NCI-H460 (cell line): ENCODE results near the gene CMTM6. TPM values are rescaled to one million over a fixed set of nuclear protein-coding genes. Genes with fewer than 3 reads are reported as not detected.
"Not testable (repeated sequence)": the region's sequence is repeated elsewhere in the genome, so short reads cannot be mapped to it uniquely, and the experiment has no call there.

Source experiments
- DNase-seq: peaks from one replicate; pipeline ENCODE4 v3.0.0-alpha.2; 2016; ENCODE audit warnings: low read depth; ENCODE audit errors: extremely low read depth
- total RNA-seq: library from RNA; depleted of rRNA; stranded (reverse); fragments of >200 nt; shearing (Covaris generic); gene quantifications from 2 replicates; pipeline ENCODE4 v1.2.3, GENCODE V29; 2014

The CMTM6 gene
- total RNA-seq, 1 experiment from 2014 or later = 34.6 TPM

- no peak for DNase-seq
Observed at GRCh38 chr3:32450426-32450825, 52.2 kb downstream of the CMTM6 start.

- DNase-seq = no peak
Observed at GRCh38 chr3:32449691-32450090, 53.0 kb downstream of the CMTM6 start.

DNA sequence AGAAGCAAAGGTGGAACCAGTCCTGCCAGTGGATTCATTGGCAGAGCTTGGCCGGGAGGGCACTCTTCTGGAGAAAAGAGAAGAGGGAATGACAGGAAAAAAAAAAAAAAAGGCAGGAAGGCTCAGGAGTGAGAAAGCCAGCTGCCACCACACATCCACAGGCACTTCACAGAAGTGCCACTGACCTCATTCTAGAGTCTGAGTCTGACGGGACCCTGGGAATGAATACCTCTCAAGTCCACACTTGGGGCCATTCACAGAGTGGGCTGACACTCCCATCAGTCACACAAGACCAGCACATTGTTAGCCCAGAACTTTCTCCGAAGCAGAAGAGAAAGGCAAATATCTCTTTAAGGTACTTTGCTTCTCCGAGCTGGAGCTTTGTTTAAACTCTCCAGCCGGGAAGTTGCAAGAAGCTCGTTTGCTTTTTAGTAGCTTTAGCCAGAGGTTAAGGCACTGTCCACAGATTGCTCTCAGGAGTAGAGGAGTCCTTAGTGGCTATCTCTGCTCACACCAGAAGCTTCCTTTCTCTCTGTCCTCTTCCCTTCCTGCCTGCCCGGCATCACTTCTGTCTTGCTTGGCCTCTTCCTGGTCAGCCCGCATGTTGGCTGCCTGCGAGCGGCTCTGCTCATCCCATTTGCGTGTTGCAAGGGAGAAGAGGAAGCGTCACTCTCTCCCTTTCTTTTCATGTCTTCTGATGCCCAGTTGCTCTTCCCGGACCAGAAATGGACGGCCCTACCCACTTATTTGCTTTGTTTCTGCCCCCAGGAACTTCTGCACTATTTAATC, 53.8 kb downstream of the CMTM6 start:
- no peak for DNase-seq

DNA sequence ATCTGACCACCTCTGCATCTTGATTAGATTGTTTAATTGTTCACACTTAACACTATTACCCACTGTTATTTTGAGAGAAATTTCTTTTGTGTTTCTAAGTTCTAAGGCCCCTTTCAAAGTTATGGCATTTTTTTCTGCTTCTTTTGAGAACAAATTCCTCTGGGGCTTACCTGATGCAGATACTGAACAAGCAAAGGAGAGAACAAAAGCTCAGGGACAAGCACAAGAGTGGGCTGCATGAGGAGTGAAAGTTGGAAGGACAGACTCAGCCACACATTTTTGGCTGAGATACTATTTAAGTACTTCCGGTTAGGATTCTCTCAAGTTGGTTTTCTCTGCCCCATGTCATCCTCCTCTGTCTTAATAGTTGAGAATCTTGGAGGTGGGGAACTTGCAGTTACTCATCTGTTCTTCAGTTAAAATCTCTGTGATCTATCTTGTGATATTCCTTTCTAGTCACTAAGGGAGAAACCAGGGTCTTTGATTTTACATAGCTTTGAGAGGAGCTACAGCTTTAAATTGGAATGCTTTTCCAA, 54.7 kb downstream of the CMTM6 start:
- no peak for DNase-seq

DNA sequence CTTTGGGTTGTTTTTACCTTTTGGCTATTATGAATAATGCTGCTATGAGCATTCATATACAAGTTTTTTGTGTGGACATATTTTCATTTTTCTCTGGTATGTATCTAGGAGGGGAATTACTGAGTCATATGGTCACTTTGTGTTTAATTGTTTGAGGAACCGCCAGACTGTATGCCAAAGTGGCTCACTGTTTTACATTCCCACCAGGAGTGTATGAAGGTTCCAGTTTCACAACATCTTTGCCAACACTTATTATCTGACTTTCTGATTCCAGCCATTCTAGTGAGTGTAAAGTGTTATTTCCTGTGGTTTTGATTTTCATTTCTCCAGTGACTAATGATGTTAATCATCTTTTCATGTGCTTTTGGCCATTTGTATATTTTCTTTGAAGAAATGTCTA, 59.2 kb downstream of the CMTM6 start:
- DNase-seq = no peak

- DNase-seq = no peak
Observed at GRCh38 chr3:32442766-32443165, 59.9 kb downstream of the CMTM6 start.

DNA sequence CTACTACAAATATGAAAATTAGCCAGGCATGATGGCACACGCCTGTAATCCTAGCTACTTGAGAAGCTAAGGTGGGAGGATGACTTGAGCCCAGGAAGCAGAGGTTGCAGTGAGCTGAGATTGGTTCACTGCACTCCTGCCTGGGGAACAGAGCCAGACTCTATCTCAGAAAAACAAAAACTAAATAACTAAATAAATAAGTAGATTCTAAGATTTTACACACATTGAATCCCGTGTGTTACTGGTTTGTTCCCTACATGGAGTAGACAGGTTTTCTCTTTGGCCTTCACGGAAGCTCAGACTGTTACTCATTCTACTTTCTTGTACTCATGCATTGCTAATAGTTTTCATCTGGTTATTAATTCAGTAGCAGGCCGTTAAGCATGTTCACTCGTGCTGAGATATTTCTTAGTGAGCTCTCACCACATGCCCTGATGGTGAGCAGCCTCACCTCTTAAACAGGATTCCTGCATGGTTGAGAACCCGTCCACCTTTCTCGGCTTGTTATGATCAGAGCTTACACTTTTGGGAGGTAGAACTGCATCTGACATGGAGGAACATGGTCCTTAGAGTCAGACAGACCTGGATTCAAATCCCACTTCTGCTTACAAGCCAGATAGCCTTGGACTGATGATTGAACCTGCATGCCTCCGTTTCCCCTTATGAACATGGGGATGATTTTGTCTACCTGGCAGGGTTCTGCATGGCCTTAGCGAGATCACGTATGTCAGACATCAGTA, 61.9 kb downstream of the CMTM6 start:
- DNase-seq = no peak

DNA sequence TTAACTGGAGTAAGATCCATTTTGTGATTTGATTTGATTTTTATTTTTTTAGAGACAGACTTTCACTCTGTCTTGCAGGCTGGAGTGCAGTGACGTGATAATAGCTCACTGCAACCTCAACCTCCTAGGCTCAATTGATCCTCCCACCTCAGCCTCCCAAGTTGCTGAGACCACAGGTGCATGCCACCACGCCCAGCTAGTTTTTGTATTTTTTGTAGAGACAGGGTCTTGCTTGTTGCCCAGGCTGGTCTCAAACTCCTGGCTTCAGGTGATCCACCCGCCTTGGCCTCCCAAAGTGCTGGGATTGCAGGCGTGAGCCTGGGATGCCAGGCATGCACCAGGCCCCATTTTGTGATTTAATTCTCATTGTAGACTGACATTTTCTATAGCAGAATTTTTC, 63.2 kb downstream of the CMTM6 start:
- not testable (repeated sequence) for DNase-seq

DNA sequence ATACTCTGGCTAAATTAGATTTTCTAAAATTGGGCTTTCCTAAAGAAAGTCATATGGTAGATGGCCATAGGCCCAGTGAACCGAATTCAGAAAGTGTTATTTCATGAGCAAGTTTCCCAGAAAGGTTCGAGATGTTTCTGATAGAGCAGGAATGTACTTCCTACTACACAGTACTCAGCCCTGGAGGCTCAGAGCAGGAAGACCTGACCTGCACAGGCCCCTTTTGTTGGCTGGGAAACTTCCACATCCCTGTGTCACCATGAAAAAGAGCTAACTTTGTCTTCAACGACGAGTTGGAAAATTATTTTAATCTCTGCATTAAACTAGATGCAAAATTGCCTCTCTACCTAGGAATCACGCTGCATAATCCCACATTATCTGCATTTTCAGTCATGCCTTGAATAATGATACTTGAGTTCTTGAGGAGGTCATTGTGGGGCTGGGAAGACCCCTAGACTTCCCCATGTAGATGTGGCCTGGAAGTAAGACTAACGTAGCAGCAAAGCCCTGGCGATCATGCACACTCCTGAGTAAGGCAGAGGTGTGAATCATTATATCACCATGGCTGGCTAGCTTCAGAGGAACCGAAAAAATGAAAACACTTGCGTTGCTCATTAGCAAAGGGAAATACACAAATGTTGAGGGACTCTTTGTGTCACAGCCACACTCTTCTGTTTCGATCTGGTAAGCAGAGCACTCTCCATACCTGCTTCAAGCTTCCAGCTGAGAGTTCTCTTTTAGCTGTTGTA, 63.9 kb downstream of the CMTM6 start:
- DNase-seq = no peak

DNA sequence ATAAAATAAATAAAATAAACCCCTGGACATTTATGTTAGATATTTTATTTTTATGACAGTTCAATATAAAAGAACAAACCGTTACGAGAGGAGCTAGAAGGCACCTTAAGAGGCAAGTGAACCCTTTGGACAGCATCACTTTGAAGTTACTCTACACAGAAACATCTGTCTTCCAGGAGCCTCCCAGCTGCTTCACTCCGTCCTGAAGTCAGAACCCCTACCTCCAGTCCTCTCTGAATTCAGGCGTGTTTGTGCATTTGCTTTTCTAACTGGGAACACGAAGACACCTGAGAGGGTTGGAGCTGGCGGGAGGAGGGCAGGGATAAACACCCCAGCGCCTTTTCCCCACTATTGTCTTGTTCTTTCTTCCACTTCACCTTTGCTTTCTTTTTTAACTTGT, 64.8 kb downstream of the CMTM6 start:
- no peak for DNase-seq

DNA sequence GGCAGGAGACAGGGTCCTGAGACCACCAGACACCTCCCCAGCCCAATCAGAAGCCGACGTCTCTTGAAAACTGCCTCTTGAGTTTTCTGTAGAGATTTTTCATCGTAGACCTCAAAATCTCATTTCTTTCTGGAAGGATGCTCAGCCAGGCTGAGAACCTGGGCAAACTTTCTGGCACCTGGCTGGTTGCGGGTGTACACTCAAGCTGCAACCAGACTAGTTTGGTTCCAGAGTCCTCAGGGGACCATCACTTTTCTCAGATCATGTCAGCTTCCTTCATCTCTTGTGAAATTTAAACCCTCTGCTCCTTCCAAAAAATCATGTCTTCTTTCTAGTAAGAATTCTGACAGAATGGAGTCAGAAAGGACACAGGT, 65.8 kb downstream of the CMTM6 start:
- no peak for DNase-seq

- DNase-seq = no peak
Observed at GRCh38 chr3:32435911-32436815, 66.5 kb downstream of the CMTM6 start.

- DNase-seq = no peak
Observed at GRCh38 chr3:32434206-32434605, 68.4 kb downstream of the CMTM6 start.

- no peak for DNase-seq
Observed at GRCh38 chr3:32432711-32433530, 69.7 kb downstream of the CMTM6 start.

DNA sequence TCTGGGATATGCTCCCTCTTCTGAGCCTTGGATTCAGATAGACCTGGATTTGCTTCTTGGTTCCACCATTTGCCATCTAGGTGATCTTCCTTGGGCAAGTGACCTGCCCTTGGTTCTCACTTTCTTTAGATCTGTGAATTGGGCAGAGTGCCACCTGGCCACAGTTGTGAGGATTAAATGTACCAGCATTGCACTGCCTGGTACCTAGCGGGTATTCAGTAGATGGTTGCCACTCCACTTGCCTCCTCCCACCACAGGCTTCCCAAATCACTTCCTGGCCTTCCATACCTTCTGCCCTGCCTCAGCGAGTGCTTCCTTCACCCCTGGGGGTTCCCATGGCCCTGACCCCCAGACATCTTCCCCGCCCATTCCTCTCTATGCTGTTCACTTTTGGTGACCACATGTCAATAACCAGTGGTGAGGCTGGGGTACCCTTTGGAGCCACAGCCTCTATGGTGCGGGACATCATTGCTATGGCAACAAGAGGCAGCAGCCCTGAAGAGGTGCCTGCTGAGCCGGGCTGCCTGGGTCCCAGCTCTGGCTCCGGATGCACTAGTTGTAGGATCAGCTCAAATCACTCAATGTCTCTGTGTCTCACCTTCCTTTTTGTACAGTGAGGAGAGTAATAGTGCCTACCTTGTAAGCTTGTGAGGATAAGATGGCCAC, 70.5 kb downstream of the CMTM6 start:
- DNase-seq = no peak

- DNase-seq = no peak
Observed at GRCh38 chr3:32431481-32431880, 71.2 kb downstream of the CMTM6 start.
